K562 treated with DMSO at 1 percent for 4 hours (cell line): ENCODE measurements around the gene HS3ST2. TPM values are rescaled to one million over a fixed set of nuclear protein-coding genes. Genes with fewer than 3 reads are reported as not detected.

Source experiments
- total RNA-seq: library from RNA; unstranded; fragments of 300-600 nt; gene quantifications from 2 replicates; pipeline ENCODE4 v1.2.3, GENCODE V29; 2022; ENCODE audit not compliant: insufficient read depth

HS3ST2 gene
- total RNA-seq: not detected in 2 replicates

DNA sequence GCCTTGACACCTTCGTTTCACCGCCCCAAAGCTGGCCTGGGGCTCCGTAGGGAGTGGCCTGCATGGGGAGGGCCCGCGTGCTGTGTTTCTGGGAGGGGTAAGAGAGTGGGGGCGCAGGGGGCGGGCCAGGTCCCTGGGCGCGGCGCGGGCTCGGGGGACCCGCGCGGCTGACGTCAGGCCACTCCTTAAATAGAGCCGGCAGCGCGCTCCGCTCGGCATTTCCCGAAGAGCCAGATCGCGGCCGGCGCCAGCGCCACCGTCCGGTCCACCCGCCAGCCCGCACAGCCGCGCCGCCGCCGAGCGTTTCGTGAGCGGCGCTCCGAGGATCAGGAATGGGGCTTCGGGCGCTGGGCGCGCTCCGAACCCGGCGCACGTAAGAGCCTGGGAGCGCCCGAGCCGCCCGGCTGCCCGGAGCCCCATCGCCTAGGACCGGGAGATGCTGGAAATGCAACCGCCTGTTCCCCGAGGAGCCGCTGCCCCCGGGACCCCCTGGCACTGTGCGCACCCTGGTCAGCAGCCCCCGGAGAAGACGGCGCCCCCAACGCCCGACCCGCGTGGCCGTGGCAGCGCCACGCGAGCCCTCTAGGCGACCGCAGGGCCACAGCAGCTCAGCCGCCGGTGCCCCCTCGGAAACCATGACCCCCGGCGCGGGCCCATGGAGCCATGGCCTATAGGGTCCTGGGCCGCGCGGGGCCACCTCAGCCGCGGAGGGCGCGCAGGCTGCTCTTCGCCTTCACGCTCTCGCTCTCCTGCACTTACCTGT is at the start of gene HS3ST2:
Gene HS3ST2, plus strand, starts transcription at position 215 of the 763 bp plus-strand sequence. Its CDS starts 449 bp downstream, at position 664.

